ENCODE results near the gene SFXN3.

The SFXN3 gene

DNA sequence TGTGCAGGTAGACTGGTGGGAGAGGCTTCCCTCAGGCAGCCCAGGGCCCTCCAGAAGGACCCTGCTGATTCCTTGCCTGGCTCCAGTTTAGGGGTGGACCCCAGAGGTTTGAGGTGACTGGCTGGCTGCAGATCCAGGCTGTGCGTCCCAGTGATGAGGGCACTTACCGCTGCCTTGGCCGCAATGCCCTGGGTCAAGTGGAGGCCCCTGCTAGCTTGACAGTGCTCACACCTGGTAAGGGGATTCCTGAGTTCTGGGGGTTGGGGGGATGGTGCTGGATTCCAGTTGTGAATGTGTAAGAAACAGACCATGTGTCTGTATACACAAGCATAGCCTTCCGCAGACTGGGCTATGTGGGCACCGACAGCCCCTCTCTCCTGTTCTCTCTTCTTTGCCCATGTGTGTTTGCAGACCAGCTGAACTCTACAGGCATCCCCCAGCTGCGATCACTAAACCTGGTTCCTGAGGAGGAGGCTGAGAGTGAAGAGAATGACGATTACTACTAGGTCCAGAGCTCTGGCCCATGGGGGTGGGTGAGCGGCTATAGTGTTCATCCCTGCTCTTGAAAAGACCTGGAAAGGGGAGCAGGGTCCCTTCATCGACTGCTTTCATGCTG lies 33.5 kb downstream of the SFXN3 start:
- H2BK5ac ChIP-seq (ENCODE audit: low read length), result no peak overlapping the region
- peaks cover 24 to 54% (median 36%) of the 10 kb centered on the region in 3 experiments for H3K27me3 ChIP-seq (ENCODE audit: control insufficient read depth in 3 of 3, insufficient read depth in 3 of 3, low read depth in 1 of 3, low read length in 3 of 3)
- no peak overlapping the region for H3K4ac ChIP-seq (ENCODE audit: low read length)
- H3K23ac ChIP-seq (ENCODE audit: low read depth, low read length, poor library complexity), result peak overlapping the region; percentile 53
- no peak overlapping the region for H3K18ac ChIP-seq (ENCODE audit: low read length)
- no peak overlapping the region for H2BK12ac ChIP-seq (ENCODE audit: low read length)
- no peak overlapping the region for H4K91ac ChIP-seq (ENCODE audit: low read depth, low read length, poor library complexity)
- H3K14ac ChIP-seq (ENCODE audit: low read length), result no peak overlapping the region
- H3K9ac ChIP-seq (ENCODE audit: low read depth, low read length, poor library complexity), result no peak overlapping the region
- H2AFZ ChIP-seq (ENCODE audit: low read length), result no peak overlapping the region
- no peak overlapping the region for H2BK120ac ChIP-seq (ENCODE audit: low read depth, low read length)
- DNase-seq (ENCODE audit: low spot score), result no peak
- H3K4me2 ChIP-seq (ENCODE audit: insufficient read depth, low read length, poor library complexity, severe bottlenecking), result no peak overlapping the region
- no peak overlapping the region for H3K27ac ChIP-seq (replicated peaks; ENCODE audit: low read length)
- no peak overlapping the region for H4K8ac ChIP-seq (ENCODE audit: low read depth, low read length)
- H3K4me3 ChIP-seq (ENCODE audit: low read length in 2 of 2), result no peak overlapping the region
- no peaks in the 10 kb centered on the region for H3K9me3 ChIP-seq (replicated peaks in 1 of 2; ENCODE audit: control insufficient read depth in 2 of 2, insufficient read depth in 1 of 2, low read depth in 1 of 2, low read length in 2 of 2)
- no peaks in the 10 kb centered on the region for H3K36me3 ChIP-seq (replicated peaks in 1 of 2; ENCODE audit: control insufficient read depth in 2 of 2, insufficient read depth in 2 of 2, low read length in 2 of 2)
- no peak overlapping the region for H2BK15ac ChIP-seq (ENCODE audit: low read length)
- H3K79me1 ChIP-seq (ENCODE audit: low read depth, low read length), result no peaks in the 10 kb centered on the region
- WGBS, 2 donors (ENCODE audit: extremely low coverage in 2 of 2, insufficient read length in 2 of 2, insufficient replicate concordance in 1 of 2), result no CpG with 5 or more reads among the region's 9 CpGs
- no peak overlapping the region for H2AK5ac ChIP-seq (ENCODE audit: low read depth, low read length)
- H3K4me1 ChIP-seq (ENCODE audit: control insufficient read depth in 2 of 2, insufficient read depth in 1 of 2, low read depth in 1 of 2, low read length in 2 of 2), result peaks cover 29 to 37% of the 10 kb centered on the region in 2 donors

DNA sequence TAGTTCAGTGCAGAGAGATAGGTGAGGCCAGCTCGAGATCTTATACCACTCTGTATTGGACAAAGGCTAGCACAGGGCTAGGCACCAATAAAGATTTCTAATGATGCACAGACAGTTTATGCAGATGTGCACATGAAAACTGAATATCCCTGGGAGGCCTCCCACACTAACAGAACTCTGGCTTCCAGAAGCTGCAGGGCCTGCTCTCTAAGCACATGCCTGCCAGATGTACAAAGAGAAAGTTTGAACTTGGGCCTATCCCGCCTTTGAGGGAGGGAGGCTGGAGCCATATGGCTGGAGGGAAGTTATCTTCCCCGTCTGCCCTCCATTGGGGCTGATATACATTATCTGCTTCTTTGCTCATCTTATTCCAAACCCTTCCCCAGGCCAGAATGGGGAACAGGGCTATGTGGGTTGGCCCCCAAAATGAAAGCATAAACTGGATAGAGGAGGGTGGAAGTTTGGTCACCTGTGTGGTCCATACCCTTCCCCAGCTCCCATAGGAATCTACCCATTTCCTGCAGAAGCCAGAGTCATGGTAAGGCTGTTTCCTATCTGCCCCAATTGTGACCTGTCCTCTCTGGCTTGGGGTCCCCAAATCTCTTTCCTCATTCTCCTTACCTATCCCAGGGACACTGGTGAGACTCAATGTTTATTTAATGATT lies 34.6 kb downstream of the SFXN3 start:
- no peak overlapping the region for H3K27ac ChIP-seq (replicated peaks; ENCODE audit: low read length)
- DNase-seq (ENCODE audit: low spot score), result no peak
- H3K4ac ChIP-seq (ENCODE audit: low read length), result no peak overlapping the region
- no peak overlapping the region for H2BK120ac ChIP-seq (ENCODE audit: low read depth, low read length)
- H3K79me1 ChIP-seq (ENCODE audit: low read depth, low read length), result no peaks in the 10 kb centered on the region
- H3K36me3 ChIP-seq (replicated peaks in 1 of 2; ENCODE audit: control insufficient read depth in 2 of 2, insufficient read depth in 2 of 2, low read length in 2 of 2), result no peaks in the 10 kb centered on the region
- H2BK15ac ChIP-seq (ENCODE audit: low read length), result no peak overlapping the region
- H3K9ac ChIP-seq (ENCODE audit: low read depth, low read length, poor library complexity), result no peak overlapping the region
- peak overlapping the region; percentile 7 for H2AK5ac ChIP-seq (ENCODE audit: low read depth, low read length)
- no peak overlapping the region for H2BK5ac ChIP-seq (ENCODE audit: low read length)
- H3K18ac ChIP-seq (ENCODE audit: low read length), result no peak overlapping the region
- no peak overlapping the region for H3K23ac ChIP-seq (ENCODE audit: low read depth, low read length, poor library complexity)
- H3K27me3 ChIP-seq (ENCODE audit: control insufficient read depth in 3 of 3, insufficient read depth in 3 of 3, low read depth in 1 of 3, low read length in 3 of 3), result peaks cover 31 to 54% (median 36%) of the 10 kb centered on the region in 3 experiments
- no peak overlapping the region for H2BK12ac ChIP-seq (ENCODE audit: low read length)
- no peak overlapping the region for H3K14ac ChIP-seq (ENCODE audit: low read length)
- H3K4me2 ChIP-seq (ENCODE audit: insufficient read depth, low read length, poor library complexity, severe bottlenecking), result no peak overlapping the region
- H2AFZ ChIP-seq (ENCODE audit: low read length), result peak overlapping the region; percentile 99
- H3K9me3 ChIP-seq (replicated peaks in 1 of 2; ENCODE audit: control insufficient read depth in 2 of 2, insufficient read depth in 1 of 2, low read depth in 1 of 2, low read length in 2 of 2), result no peaks in the 10 kb centered on the region
- H4K8ac ChIP-seq (ENCODE audit: low read depth, low read length), result no peak overlapping the region
- peaks cover 27 to 34% of the 10 kb centered on the region in 2 donors for H3K4me1 ChIP-seq (ENCODE audit: control insufficient read depth in 2 of 2, insufficient read depth in 1 of 2, low read depth in 1 of 2, low read length in 2 of 2)
- WGBS, 2 donors (ENCODE audit: extremely low coverage in 2 of 2, insufficient read length in 2 of 2, insufficient replicate concordance in 1 of 2), result no CpG with 5 or more reads among the region's 3 CpGs
- peak overlapping the region in 1 of 2 donors; percentile 54 for H3K4me3 ChIP-seq (ENCODE audit: low read length in 2 of 2)
- no peak overlapping the region for H4K91ac ChIP-seq (ENCODE audit: low read depth, low read length, poor library complexity)

DNA sequence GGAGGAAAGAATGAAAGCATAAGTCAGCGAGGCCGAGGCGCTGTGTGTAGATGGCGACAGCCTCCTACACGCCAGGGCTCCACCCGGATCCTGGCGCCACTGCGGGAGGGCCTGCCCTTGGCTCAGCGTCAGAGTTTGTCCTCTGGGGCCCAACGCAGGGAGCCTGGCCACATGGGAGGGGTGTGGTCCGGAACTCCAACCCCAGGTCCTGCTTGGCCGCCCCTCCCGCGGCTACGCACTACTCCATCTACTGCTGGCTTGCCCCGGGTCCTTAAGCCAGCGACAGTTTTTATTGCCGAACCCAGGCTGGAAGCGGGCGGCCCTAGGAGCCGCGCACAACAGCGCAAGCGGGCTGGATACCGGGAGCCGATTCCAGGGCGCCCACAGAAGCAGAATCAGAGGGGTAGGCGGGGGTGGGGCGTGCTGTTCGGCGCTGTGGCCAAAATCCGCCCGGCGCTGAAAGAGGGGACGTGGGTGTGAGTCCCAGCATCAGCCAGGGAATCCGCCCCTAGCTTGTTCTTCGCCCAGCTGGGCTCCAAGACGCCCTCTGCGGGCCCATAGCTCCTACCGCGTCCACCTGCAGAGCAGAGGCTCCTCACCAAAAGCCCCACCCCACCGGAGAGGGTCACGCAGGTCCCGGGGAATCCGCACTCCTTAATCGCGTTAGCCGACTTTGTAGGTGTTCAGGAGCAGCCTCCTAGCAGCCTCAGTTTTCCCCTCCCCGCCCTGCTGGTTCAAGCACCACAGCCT lies 35.3 kb downstream of the SFXN3 start:
- DNase-seq (ENCODE audit: low spot score), result peak; percentile 54
- H3K4ac ChIP-seq (ENCODE audit: low read length), result no peak overlapping the region
- H4K91ac ChIP-seq (ENCODE audit: low read depth, low read length, poor library complexity), result no peak overlapping the region
- peak overlapping the region; percentile 93 for H3K4me2 ChIP-seq (ENCODE audit: insufficient read depth, low read length, poor library complexity, severe bottlenecking)
- H3K79me1 ChIP-seq (ENCODE audit: low read depth, low read length), result no peaks in the 10 kb centered on the region
- H3K9ac ChIP-seq (ENCODE audit: low read depth, low read length, poor library complexity), result peak overlapping the region; percentile 31
- H3K4me1 ChIP-seq (ENCODE audit: control insufficient read depth in 2 of 2, insufficient read depth in 1 of 2, low read depth in 1 of 2, low read length in 2 of 2), result peaks cover 26 to 34% of the 10 kb centered on the region in 2 donors
- H2AFZ ChIP-seq (ENCODE audit: low read length), result peak overlapping the region; percentile 99
- peak overlapping the region; percentile 42 for H3K14ac ChIP-seq (ENCODE audit: low read length)
- H2BK15ac ChIP-seq (ENCODE audit: low read length), result no peak overlapping the region
- H3K27me3 ChIP-seq (ENCODE audit: control insufficient read depth in 3 of 3, insufficient read depth in 3 of 3, low read depth in 1 of 3, low read length in 3 of 3), result peaks cover 36 to 54% (median 38%) of the 10 kb centered on the region in 3 experiments
- WGBS, 2 donors (ENCODE audit: extremely low coverage in 2 of 2, insufficient read length in 2 of 2, insufficient replicate concordance in 1 of 2), result no CpG with 5 or more reads among the region's 49 CpGs
- H2BK5ac ChIP-seq (ENCODE audit: low read length), result no peak overlapping the region
- H3K9me3 ChIP-seq (replicated peaks in 1 of 2; ENCODE audit: control insufficient read depth in 2 of 2, insufficient read depth in 1 of 2, low read depth in 1 of 2, low read length in 2 of 2), result no peaks in the 10 kb centered on the region
- H2AK5ac ChIP-seq (ENCODE audit: low read depth, low read length), result peak overlapping the region; percentile 7
- no peak overlapping the region for H2BK120ac ChIP-seq (ENCODE audit: low read depth, low read length)
- H3K4me3 ChIP-seq (ENCODE audit: low read length in 2 of 2), result peak overlapping the region; percentile 54 to 60
- no peak overlapping the region for H4K8ac ChIP-seq (ENCODE audit: low read depth, low read length)
- peak overlapping the region; percentile 71 for H3K23ac ChIP-seq (ENCODE audit: low read depth, low read length, poor library complexity)
- H3K36me3 ChIP-seq (replicated peaks in 1 of 2; ENCODE audit: control insufficient read depth in 2 of 2, insufficient read depth in 2 of 2, low read length in 2 of 2), result no peaks in the 10 kb centered on the region
- H3K18ac ChIP-seq (ENCODE audit: low read length), result peak overlapping the region; percentile 9
- H2BK12ac ChIP-seq (ENCODE audit: low read length), result no peak overlapping the region
- H3K27ac ChIP-seq (replicated peaks; ENCODE audit: low read length), result no peak overlapping the region

- Histone ChIP-seq H2AFZ (ENCODE audit: low read length) (peak overlapping the region; percentile 99), H2BK5ac (ENCODE audit: low read length) (no peak overlapping the region), H3K79me1 (ENCODE audit: low read depth, low read length) (no peaks in the 10 kb centered on the region), H3K4ac (ENCODE audit: low read length) (no peak overlapping the region), H3K14ac (ENCODE audit: low read length) (no peak overlapping the region), H3K4me3 (ENCODE audit: low read length in 2 of 2) (peak overlapping the region; percentile 31 to 54), H2BK15ac (ENCODE audit: low read length) (no peak overlapping the region), H3K9ac (ENCODE audit: low read depth, low read length, poor library complexity) (peak overlapping the region; percentile 73), H3K9me3 (replicated peaks in 1 of 2; ENCODE audit: control insufficient read depth in 2 of 2, insufficient read depth in 1 of 2, low read depth in 1 of 2, low read length in 2 of 2) (no peaks in the 10 kb centered on the region), H4K8ac (ENCODE audit: low read depth, low read length) (no peak overlapping the region), H3K18ac (ENCODE audit: low read length) (no peak overlapping the region), H3K4me2 (ENCODE audit: insufficient read depth, low read length, poor library complexity, severe bottlenecking) (peak overlapping the region; percentile 93), H3K36me3 (replicated peaks in 1 of 2; ENCODE audit: control insufficient read depth in 2 of 2, insufficient read depth in 2 of 2, low read length in 2 of 2) (no peaks in the 10 kb centered on the region), H3K27me3 (ENCODE audit: control insufficient read depth in 3 of 3, insufficient read depth in 3 of 3, low read depth in 1 of 3, low read length in 3 of 3) (peaks cover 36 to 56% (median 44%) of the 10 kb centered on the region in 3 experiments), H2BK12ac (ENCODE audit: low read length) (no peak overlapping the region), H3K27ac (replicated peaks; ENCODE audit: low read length) (no peak overlapping the region), H2BK120ac (ENCODE audit: low read depth, low read length) (no peak overlapping the region), H2AK5ac (ENCODE audit: low read depth, low read length) (no peak overlapping the region), H4K91ac (ENCODE audit: low read depth, low read length, poor library complexity) (no peak overlapping the region), H3K4me1 (ENCODE audit: control insufficient read depth in 2 of 2, insufficient read depth in 1 of 2, low read depth in 1 of 2, low read length in 2 of 2) (peaks cover 23 to 31% of the 10 kb centered on the region in 2 donors), H3K23ac (ENCODE audit: low read depth, low read length, poor library complexity) (peak overlapping the region; percentile 71)
- WGBS, 2 donors (ENCODE audit: extremely low coverage in 2 of 2, insufficient read length in 2 of 2, insufficient replicate concordance in 1 of 2), result no CpG with 5 or more reads among the region's 31 CpGs
- no peak for DNase-seq (ENCODE audit: low spot score)
Measured at GRCh38 chr10:101066896-101067355, 35.9 kb downstream of the SFXN3 start.

Data from neuronal stem cell (in vitro differentiated cells).